Measurements from ENCODE around the gene MAFG. TPM values are rescaled to one million over a fixed set of nuclear protein-coding genes. Genes with fewer than 3 reads are reported as not detected.

The MAFG gene
- total and polyA plus RNA-seq, 2 donors (not counting 1 experiment from before 2014, with no cell fraction given) = 11.3 to 20.6 TPM

DNA sequence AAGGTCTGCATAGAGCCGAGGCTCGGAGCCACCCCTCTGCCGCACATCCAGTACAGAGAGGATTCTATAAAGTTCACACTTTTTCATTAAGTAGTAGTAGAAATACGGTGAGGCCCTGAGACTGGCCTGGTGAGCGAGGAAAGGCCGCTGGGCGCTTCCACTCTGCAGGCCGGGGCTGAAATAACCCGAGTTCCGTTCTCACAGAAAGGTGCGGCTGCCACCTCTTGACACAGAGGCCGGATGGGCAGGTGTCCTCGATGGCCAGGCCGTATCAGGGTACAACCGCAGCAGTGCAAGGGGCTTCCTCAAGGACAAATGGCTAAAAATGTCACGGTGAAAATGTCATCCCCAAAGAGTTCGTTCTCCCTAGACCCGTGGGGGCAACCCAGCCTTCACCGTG lies 15.6 kb downstream of the MAFG start:
- peaks cover 17% of the 10 kb centered on the region for H3K79me2 ChIP-seq (ENCODE audit: control insufficient read depth, insufficient read depth, low read length)
- H3K4me2 ChIP-seq (ENCODE audit: extremely low read depth, insufficient read depth, low read length) = no peak overlapping the region

DNA sequence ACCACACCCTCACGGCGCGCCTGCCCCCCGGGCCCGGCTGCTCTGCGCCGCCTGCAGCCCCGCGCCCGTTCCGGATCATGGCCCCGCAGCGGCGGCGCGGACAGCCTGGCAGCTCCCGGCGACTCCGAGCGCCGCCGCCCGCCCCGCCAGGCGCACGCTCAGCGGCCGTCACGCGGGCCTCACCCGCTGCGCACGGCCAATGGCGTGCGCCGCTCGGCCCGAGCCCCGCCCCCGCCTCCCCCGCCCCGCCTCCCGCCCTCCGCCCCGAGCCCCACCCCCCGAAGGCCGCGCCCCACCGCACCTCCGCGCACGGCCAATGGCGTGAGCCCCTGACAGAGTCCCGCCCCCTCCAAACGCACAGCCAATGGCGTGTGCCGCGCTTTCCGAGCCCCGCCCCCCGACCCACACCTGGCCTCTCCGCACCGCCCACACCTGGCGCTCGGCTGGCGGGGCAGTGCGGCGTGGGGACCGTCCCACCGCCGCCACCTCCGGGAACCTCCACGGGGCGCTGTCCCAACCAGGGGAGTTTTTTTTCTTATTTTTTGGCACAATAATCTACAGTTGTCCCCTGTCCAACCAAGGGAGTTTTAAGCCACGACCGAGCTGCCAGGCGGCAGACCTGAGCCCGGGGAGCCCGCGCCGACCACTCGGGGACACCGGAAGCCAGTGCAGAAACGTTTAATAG lies 16.1 kb downstream of the MAFG start, which contains the start of gene PCYT2:
Gene PCYT2 (minus strand): TSS at position 123 of the 685 bp plus-strand sequence. CDS start 44 bp downstream, at position 79.
- no peak for TF ChIP-seq EZH2 (IDR thresholded peaks at IDR 0.05; ENCODE audit: low read length, missing control alignments)
- TF ChIP-seq, protein P1, sequence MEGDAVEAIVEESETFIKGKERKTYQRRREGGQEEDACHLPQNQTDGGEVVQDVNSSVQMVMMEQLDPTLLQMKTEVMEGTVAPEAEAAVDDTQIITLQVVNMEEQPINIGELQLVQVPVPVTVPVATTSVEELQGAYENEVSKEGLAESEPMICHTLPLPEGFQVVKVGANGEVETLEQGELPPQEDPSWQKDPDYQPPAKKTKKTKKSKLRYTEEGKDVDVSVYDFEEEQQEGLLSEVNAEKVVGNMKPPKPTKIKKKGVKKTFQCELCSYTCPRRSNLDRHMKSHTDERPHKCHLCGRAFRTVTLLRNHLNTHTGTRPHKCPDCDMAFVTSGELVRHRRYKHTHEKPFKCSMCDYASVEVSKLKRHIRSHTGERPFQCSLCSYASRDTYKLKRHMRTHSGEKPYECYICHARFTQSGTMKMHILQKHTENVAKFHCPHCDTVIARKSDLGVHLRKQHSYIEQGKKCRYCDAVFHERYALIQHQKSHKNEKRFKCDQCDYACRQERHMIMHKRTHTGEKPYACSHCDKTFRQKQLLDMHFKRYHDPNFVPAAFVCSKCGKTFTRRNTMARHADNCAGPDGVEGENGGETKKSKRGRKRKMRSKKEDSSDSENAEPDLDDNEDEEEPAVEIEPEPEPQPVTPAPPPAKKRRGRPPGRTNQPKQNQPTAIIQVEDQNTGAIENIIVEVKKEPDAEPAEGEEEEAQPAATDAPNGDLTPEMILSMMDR (conservative IDR thresholded peaks at IDR 0.05 in 1 of 2, IDR thresholded peaks at IDR 0.05 in 1 of 2; ENCODE audit: low read depth in 1 of 2, low read length in 2 of 2) = no peak
- Histone ChIP-seq H4K20me1 (ENCODE audit: control insufficient read depth, extremely low read depth, insufficient read depth, low read length) (no peaks in the 10 kb centered on the region), H3K9me3 (ENCODE audit: control insufficient read depth, insufficient read depth, low read depth, low read length) (no peaks in the 10 kb centered on the region), H3K27ac (ENCODE audit: insufficient read depth, low read length) (peak within 1 kb of the TSS; percentile 32), H3K4me1 (ENCODE audit: control insufficient read depth, extremely low read depth, insufficient read depth, low read length) (peaks cover 5% of the 10 kb centered on the region), H3K4me2 (ENCODE audit: extremely low read depth, insufficient read depth, low read length) (peak within 1 kb of the TSS; percentile 93), H3K4me3 (replicated peaks in 1 of 4; ENCODE audit: control extremely low read depth in 1 of 4, insufficient read depth in 1 of 4, low read depth in 3 of 4, low read length in 4 of 4) (peak within 1 kb of the TSS; percentile 70 to 85 (median 84)), H3K79me2 (ENCODE audit: control insufficient read depth, insufficient read depth, low read length) (peaks cover 12% of the 10 kb centered on the region), H3K36me3 (ENCODE audit: control insufficient read depth, insufficient read depth, low read length) (peaks cover 42% of the 10 kb centered on the region), H3K9ac (ENCODE audit: insufficient read depth, low read length) (peak within 1 kb of the TSS; percentile 72), H3K27me3 (ENCODE audit: control insufficient read depth, insufficient read depth, low read length) (no peaks in the 10 kb centered on the region), H2AFZ (ENCODE audit: low read length) (no peak within 1 kb of the TSS)
- DNase-seq (ENCODE audit: low read depth in 2 of 2) = peak; percentile 74 to 83

More for the DNA sequence above, 15.6 kb downstream of the MAFG start:
- Histone ChIP-seq H4K20me1 (ENCODE audit: control insufficient read depth, extremely low read depth, insufficient read depth, low read length) (no peaks in the 10 kb centered on the region), H3K9ac (ENCODE audit: insufficient read depth, low read length) (no peak overlapping the region), H3K27ac (ENCODE audit: insufficient read depth, low read length) (no peak overlapping the region), H2AFZ (ENCODE audit: low read length) (no peak overlapping the region), H3K27me3 (ENCODE audit: control insufficient read depth, insufficient read depth, low read length) (no peaks in the 10 kb centered on the region), H3K4me3 (replicated peaks in 1 of 4; ENCODE audit: control extremely low read depth in 1 of 4, insufficient read depth in 1 of 4, low read depth in 3 of 4, low read length in 4 of 4) (no peak overlapping the region), H3K4me1 (ENCODE audit: control insufficient read depth, extremely low read depth, insufficient read depth, low read length) (peaks cover 10% of the 10 kb centered on the region), H3K9me3 (ENCODE audit: control insufficient read depth, insufficient read depth, low read depth, low read length) (no peaks in the 10 kb centered on the region), H3K36me3 (ENCODE audit: control insufficient read depth, insufficient read depth, low read length) (peaks cover 41% of the 10 kb centered on the region)
- DNase-seq (ENCODE audit: low read depth in 2 of 2) = no peak
- TF ChIP-seq, protein P1 (conservative IDR thresholded peaks at IDR 0.05 in 1 of 2, IDR thresholded peaks at IDR 0.05 in 1 of 2; ENCODE audit: low read depth in 1 of 2, low read length in 2 of 2) = no peak
- TF ChIP-seq EZH2 (IDR thresholded peaks at IDR 0.05; ENCODE audit: low read length, missing control alignments) = no peak

DNA sequence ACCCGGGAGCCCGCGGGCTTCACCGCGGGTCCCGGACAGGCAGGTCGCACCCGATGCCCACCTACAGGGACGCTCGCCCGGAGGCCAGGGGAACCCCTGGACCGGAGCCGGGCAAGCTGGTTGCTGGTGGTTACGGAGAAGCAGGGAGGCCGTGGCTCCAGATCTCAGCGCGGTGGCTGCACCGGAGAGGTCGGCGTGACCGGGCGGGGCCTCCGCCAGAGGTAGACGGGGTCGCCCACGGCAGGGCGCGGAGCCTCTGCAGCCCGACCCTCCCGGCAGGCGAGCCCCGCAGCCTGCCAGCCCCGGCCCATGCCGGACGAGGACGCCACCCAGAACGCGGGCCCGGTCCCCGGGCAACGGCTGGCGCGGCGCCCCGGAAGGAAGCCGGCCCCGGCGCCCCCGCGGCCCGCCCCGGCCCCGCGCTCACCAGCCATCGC lies 16.7 kb downstream of the MAFG start:
- no peaks in the 10 kb centered on the region for H3K27me3 ChIP-seq (ENCODE audit: control insufficient read depth, insufficient read depth, low read length)
- DNase-seq (ENCODE audit: low read depth in 2 of 2) = no peak
- no peak overlapping the region for H2AFZ ChIP-seq (ENCODE audit: low read length)
- H4K20me1 ChIP-seq (ENCODE audit: control insufficient read depth, extremely low read depth, insufficient read depth, low read length) = no peaks in the 10 kb centered on the region
- peaks cover 10% of the 10 kb centered on the region for H3K79me2 ChIP-seq (ENCODE audit: control insufficient read depth, insufficient read depth, low read length)
- TF ChIP-seq, protein P1 (conservative IDR thresholded peaks at IDR 0.05 in 1 of 2, IDR thresholded peaks at IDR 0.05 in 1 of 2; ENCODE audit: low read depth in 1 of 2, low read length in 2 of 2) = no peak
- TF ChIP-seq EZH2 (IDR thresholded peaks at IDR 0.05; ENCODE audit: low read length, missing control alignments) = no peak
- no peaks in the 10 kb centered on the region for H3K9me3 ChIP-seq (ENCODE audit: control insufficient read depth, insufficient read depth, low read depth, low read length)
- peak overlapping the region; percentile 72 for H3K9ac ChIP-seq (ENCODE audit: insufficient read depth, low read length)
- H3K4me3 ChIP-seq (replicated peaks in 1 of 4; ENCODE audit: control extremely low read depth in 1 of 4, insufficient read depth in 1 of 4, low read depth in 3 of 4, low read length in 4 of 4) = peak overlapping the region; percentile 70 to 85 (median 84)
- peak overlapping the region; percentile 93 for H3K4me2 ChIP-seq (ENCODE audit: extremely low read depth, insufficient read depth, low read length)
- H3K4me1 ChIP-seq (ENCODE audit: control insufficient read depth, extremely low read depth, insufficient read depth, low read length) = peaks cover 5% of the 10 kb centered on the region
- peak overlapping the region; percentile 32 for H3K27ac ChIP-seq (ENCODE audit: insufficient read depth, low read length)
- peaks cover 45% of the 10 kb centered on the region for H3K36me3 ChIP-seq (ENCODE audit: control insufficient read depth, insufficient read depth, low read length)

All from fibroblast of lung (primary cell).